Adrenal gland (tissue), 5 donors: ENCODE measurements around the gene BCL2.

ENCODE experiments used
- CTCF ChIP-seq, 6 experiments: fragments of 450-650 bp in 4 of 6; fragments of 200-600 bp in 2 of 6; sonication (generic) in 1 of 6; IDR thresholded peaks; 1 replicate in 5 of 6; 2 replicates in 1 of 6; pipeline versions ENCODE4 v1.5.1 to v1.8.0; 2016 to 2021; ENCODE audit warnings: antibody characterized with exemption in 6 of 6, mild to moderate bottlenecking in 2 of 6, moderate library complexity in 1 of 6
- POLR2A ChIP-seq, 2 donors: fragments of 450-650 bp; IDR thresholded peaks; one replicate each; pipeline ENCODE4 v1.6.1; 2017; ENCODE audit warnings: antibody characterized with exemption in 2 of 2, mild to moderate bottlenecking in 2 of 2, moderate library complexity in 1 of 2
- donor health status: DM: no; HTN: no; CAD: no.

- TF ChIP-seq CTCF (IDR thresholded peaks at IDR 0.05) (no peak), POLR2A (IDR thresholded peaks at IDR 0.05) (no peak)
These were observed 16.7 kb downstream of the BCL2 start for GRCh38 chr18:63302636-63303405.
